Left lung (tissue), 10 donors: ENCODE data around the gene IL21R. TPM values are rescaled to one million over a fixed set of nuclear protein-coding genes. Genes with fewer than 3 reads are reported as not detected.

ENCODE experiments used
- ATAC-seq: fragments of 200-7000 bp; cut with Tn5 transposase; one replicate; pipeline ENCODE4 v1.9.1; 2020; ENCODE audit warnings: moderate library complexity
- DNase-seq, 4 donors: peaks; one replicate each; pipeline ENCODE4 v3.0.0-alpha.2; 2013 to 2020
- H3K27ac ChIP-seq, 2 donors: fragments of 200-600 bp; sonication (generic) in 1 of 2; one replicate each; pipeline versions ENCODE4 v1.5.0 to v1.8.0; 2020 to 2021
- H3K27me3 ChIP-seq, 2 donors: fragments of 200-600 bp; sonication (generic) in 1 of 2; one replicate each; pipeline versions ENCODE4 v1.5.0 to v1.8.0; 2020 to 2021
- H3K36me3 ChIP-seq, 2 donors: fragments of 200-600 bp; sonication (generic) in 1 of 2; one replicate each; pipeline versions ENCODE4 v1.5.0 to v1.8.0; 2020 to 2021
- H3K4me1 ChIP-seq, 2 donors: fragments of 200-600 bp; one replicate each; pipeline ENCODE4 v1.8.0; 2021
- H3K4me3 ChIP-seq, 2 donors: fragments of 200-600 bp; sonication (generic) in 1 of 2; one replicate each; pipeline versions ENCODE4 v1.5.0 to v1.8.0; 2020 to 2021; ENCODE audit warnings: mild to moderate bottlenecking in 1 of 2
- H3K9me3 ChIP-seq, 2 donors: fragments of 200-600 bp; sonication (generic) in 1 of 2; one replicate each; pipeline versions ENCODE4 v1.5.0 to v1.8.0; 2020 to 2021
- CTCF ChIP-seq, 2 donors: fragments of 200-600 bp; sonication (generic) in 1 of 2; IDR thresholded peaks; one replicate each; pipeline versions ENCODE4 v1.5.0 to v1.8.0; 2021; ENCODE audit warnings: antibody characterized with exemption in 2 of 2
- intact Hi-C, 2 donors: fragments of 100-400 bp; cut with DNase I; formaldehyde crosslinking; loops; one replicate each; pipeline versions ENCODE4 v1.11.2 to v1.14.2; 2022
- polyA plus RNA-seq, 6 donors: library from polyadenylated mRNA; unstranded; fragments of 120-200 nt; gene quantifications; one replicate each; pipeline ENCODE4 v1.2.1, GENCODE V29; 2013; ENCODE audit not compliant: insufficient read length in 6 of 6
- total RNA-seq, 2 donors: library from RNA; stranded (reverse); fragmentation: NEBNext Ultra II Directional; extraction: Animal tissue kit (Norgen Biotek cat#: 25700); gene quantifications; one replicate each; pipeline ENCODE4 v1.2.1, GENCODE V29; 2021
- donor health status: DM: no; HTN: yes; CAD: no.
- donor health status: DM: no; HTN: no; CAD: no.

The IL21R gene
- total and polyA plus RNA-seq, 8 donors = 1.2 to 4.3 (median 3.9) TPM

- no peak for TF ChIP-seq CTCF (IDR thresholded peaks at IDR 0.05)
- DNase-seq (no peak), ATAC-seq (no peak)
- Histone ChIP-seq H3K27me3 (no peaks in the 10 kb centered on the region), H3K9me3 (peaks cover 0 to 17% of the 10 kb centered on the region in 2 donors), H3K27ac (no peak overlapping the region), H3K4me1 (no peaks in the 10 kb centered on the region), H3K36me3 (peaks cover 0 to 24% of the 10 kb centered on the region in 2 donors), H3K4me3 (no peak overlapping the region)
- intact Hi-C loops = no loop called here
Observed at GRCh38 chr16:27441998-27442397, 40.0 kb downstream of the IL21R start.

GRCh38 chr16:27444015-27444414 is 42.0 kb downstream of the IL21R start:
- no peaks in the 10 kb centered on the region for H3K4me1 ChIP-seq
- H3K4me3 ChIP-seq = no peak overlapping the region
- no peak for TF ChIP-seq CTCF (IDR thresholded peaks at IDR 0.05)
- H3K27me3 ChIP-seq = peaks cover 0 to 9% of the 10 kb centered on the region in 2 donors
- H3K36me3 ChIP-seq = peaks cover 0 to 24% of the 10 kb centered on the region in 2 donors
- intact Hi-C loops = no loop called here
- DNase-seq = peak in 1 of 4 donors; percentile 5
- peaks cover 0 to 17% of the 10 kb centered on the region in 2 donors for H3K9me3 ChIP-seq
- H3K27ac ChIP-seq = no peak overlapping the region
- no peak for ATAC-seq

DNA sequence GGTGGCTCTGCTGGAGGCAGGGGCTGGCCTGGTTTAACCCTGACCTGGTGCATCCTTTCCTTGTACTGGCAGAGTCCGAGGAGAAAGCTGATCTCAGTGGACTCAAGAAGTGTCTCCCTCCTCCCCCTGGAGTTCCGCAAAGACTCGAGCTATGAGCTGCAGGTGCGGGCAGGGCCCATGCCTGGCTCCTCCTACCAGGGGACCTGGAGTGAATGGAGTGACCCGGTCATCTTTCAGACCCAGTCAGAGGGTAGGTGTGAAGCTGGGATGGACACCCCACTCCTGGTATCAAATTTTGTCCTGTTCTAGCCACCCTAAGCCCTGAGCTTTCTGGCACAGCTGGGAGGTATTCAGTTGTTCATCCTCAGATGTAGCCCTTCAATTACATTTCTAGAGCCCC is 42.5 kb downstream of the IL21R start:
- peaks cover 0 to 14% of the 10 kb centered on the region in 2 donors for H3K27me3 ChIP-seq
- H3K4me1 ChIP-seq = peaks cover 0 to 2% of the 10 kb centered on the region in 2 donors
- DNase-seq (peak in 1 of 4 donors; percentile 17), ATAC-seq (no peak)
- no peak overlapping the region for H3K27ac ChIP-seq
- no peak for TF ChIP-seq CTCF (IDR thresholded peaks at IDR 0.05)
- H3K4me3 ChIP-seq = no peak overlapping the region
- H3K9me3 ChIP-seq = peaks cover 0 to 17% of the 10 kb centered on the region in 2 donors
- H3K36me3 ChIP-seq = peaks cover 0 to 24% of the 10 kb centered on the region in 2 donors
- intact Hi-C loops = no loop called here

DNA sequence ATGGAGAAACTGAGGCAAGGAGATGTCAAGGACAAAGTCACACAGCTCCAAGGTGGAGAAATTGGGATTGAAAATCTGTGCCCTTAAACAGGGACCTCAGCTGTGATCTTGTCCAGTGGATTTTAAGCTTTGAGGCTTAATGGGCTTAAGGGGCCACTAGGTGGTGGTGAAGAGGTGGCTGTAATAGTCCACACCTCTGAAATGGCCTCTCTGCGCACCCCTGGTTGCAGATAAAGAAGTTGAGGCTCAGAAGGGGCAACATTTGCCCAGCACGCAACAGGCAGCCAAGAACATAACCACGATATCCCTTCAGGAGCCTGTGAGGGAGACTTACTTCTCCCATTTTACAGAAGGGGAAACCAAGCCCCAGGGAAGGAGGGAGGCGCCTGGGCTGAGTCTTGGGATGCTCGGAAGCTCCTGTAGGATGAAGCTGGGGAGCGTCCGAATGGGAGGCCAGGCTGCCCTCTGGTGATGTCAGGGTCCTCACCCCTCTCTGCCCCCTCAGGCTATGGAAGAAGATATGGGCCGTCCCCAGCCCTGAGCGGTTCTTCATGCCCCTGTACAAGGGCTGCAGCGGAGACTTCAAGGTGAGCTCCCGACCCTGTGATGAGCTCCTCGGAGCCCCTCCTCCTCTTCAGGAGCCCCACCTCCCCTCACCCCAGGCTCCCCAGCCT is 43.7 kb downstream of the IL21R start:
- H3K27me3 ChIP-seq = peaks cover 0 to 25% of the 10 kb centered on the region in 2 donors
- peaks cover 4 to 12% of the 10 kb centered on the region in 2 donors for H3K4me1 ChIP-seq
- intact Hi-C loops = no loop called here
- H3K36me3 ChIP-seq = peaks cover 0 to 24% of the 10 kb centered on the region in 2 donors
- H3K9me3 ChIP-seq = peaks cover 0 to 17% of the 10 kb centered on the region in 2 donors
- ATAC-seq (no peak), DNase-seq (peak in 1 of 4 donors; percentile 27)
- TF ChIP-seq CTCF (IDR thresholded peaks at IDR 0.05) = no peak
- no peak overlapping the region for H3K27ac ChIP-seq
- H3K4me3 ChIP-seq = no peak overlapping the region

- peaks cover 4 to 12% of the 10 kb centered on the region in 2 donors for H3K4me1 ChIP-seq
- no peak for TF ChIP-seq CTCF (IDR thresholded peaks at IDR 0.05)
- intact Hi-C loops = no loop called here
- ATAC-seq (peak; percentile 37), DNase-seq (no peak)
- H3K4me3 ChIP-seq = no peak overlapping the region
- H3K27me3 ChIP-seq = peaks cover 0 to 34% of the 10 kb centered on the region in 2 donors
- H3K36me3 ChIP-seq = peaks cover 0 to 24% of the 10 kb centered on the region in 2 donors
- H3K27ac ChIP-seq = no peak overlapping the region
- peaks cover 0 to 17% of the 10 kb centered on the region in 2 donors for H3K9me3 ChIP-seq
Observed at GRCh38 chr16:27446721-27447120, 44.7 kb downstream of the IL21R start.
